Type B pancreatic cell (in vitro differentiated cells): ENCODE data around the gene TEX47. TPM values are rescaled to one million over a fixed set of nuclear protein-coding genes. Genes with fewer than 3 reads are reported as not detected.
A peak's percentile ranks its signal among the peaks of the same experiment; 100 is the strongest.

ENCODE experiments used
- DNase-seq: peaks from one replicate; pipeline ENCODE4 v3.0.0; 2021; ENCODE audit warnings: mixed read lengths; ENCODE audit not compliant: unreplicated experiment; ENCODE audit errors: extremely low spot score
- H3K27ac Mint-ChIP-seq: 2 replicates; pipeline ENCODE4 v1.8.0; 2021; ENCODE audit warnings: mild to moderate bottlenecking, mixed read lengths
- H3K27me3 Mint-ChIP-seq: 2 replicates; pipeline ENCODE4 v1.8.0; 2021; ENCODE audit warnings: mixed read lengths
- H3K36me3 Mint-ChIP-seq: 2 replicates; pipeline ENCODE4 v1.8.0; 2021; ENCODE audit warnings: mixed read lengths
- H3K4me1 Mint-ChIP-seq: one replicate; pipeline ENCODE4 v1.8.0; 2021; ENCODE audit warnings: mixed read lengths; ENCODE audit not compliant: unreplicated experiment
- H3K4me3 Mint-ChIP-seq: 2 replicates; pipeline ENCODE4 v1.8.0; 2021; ENCODE audit warnings: mild to moderate bottlenecking, mixed read lengths
- H3K9me3 Mint-ChIP-seq: 2 replicates; pipeline ENCODE4 v1.8.0; 2021; ENCODE audit warnings: mixed read lengths
- total RNA-seq: library from RNA; stranded (reverse); gene quantifications from 2 replicates; pipeline ENCODE4 v1.2.1, GENCODE V29; 2021; ENCODE audit warnings: low replicate concordance
- TF ChIP-seq, protein P1 (sequence below): fragments of 200-600 bp; sonication (generic); conservative IDR thresholded peaks from 2 replicates; pipeline ENCODE4 v1.5.0; 2021; ENCODE audit warnings: antibody characterized with exemption, mild to moderate bottlenecking

TEX47 gene
- total RNA-seq, 1 donor from 2014 or later: not detected

DNA sequence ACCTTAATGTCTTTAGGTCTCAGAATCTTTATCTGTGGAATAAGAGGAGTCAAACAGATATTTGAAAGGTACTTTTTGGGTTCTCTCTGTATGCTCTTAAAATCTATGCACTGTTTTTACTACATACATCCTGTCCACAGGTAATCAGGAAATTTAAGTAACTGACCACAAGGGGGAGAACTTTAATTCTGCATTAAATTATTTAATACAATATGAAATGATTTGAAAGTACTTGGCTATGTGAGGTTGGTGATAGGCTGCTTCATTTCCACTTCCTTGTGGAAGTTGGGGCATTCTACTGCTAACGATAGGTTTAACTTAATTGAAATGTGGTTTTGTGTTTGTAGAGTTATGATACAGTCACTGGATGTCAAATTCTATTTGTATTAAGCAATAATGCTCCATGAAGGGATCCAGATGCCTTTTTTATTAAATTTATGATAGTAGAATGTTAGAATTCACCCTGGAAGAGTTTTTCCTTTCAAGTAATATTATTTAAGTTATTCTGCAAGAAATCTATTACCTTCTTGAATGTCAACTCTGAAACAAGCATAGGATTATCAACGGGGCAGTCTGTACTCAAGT is 6.0 kb downstream of the TEX47 start:
- DNase-seq: no peak
- Mint-ChIP-seq H3K4me3 (no peak overlapping the region), H3K36me3 (no peaks in the 10 kb centered on the region), H3K9me3 (no peaks in the 10 kb centered on the region), H3K4me1 (no peaks in the 10 kb centered on the region), H3K27me3 (peaks cover 5% of the 10 kb centered on the region), H3K27ac (no peak overlapping the region)
- TF ChIP-seq, protein P1, sequence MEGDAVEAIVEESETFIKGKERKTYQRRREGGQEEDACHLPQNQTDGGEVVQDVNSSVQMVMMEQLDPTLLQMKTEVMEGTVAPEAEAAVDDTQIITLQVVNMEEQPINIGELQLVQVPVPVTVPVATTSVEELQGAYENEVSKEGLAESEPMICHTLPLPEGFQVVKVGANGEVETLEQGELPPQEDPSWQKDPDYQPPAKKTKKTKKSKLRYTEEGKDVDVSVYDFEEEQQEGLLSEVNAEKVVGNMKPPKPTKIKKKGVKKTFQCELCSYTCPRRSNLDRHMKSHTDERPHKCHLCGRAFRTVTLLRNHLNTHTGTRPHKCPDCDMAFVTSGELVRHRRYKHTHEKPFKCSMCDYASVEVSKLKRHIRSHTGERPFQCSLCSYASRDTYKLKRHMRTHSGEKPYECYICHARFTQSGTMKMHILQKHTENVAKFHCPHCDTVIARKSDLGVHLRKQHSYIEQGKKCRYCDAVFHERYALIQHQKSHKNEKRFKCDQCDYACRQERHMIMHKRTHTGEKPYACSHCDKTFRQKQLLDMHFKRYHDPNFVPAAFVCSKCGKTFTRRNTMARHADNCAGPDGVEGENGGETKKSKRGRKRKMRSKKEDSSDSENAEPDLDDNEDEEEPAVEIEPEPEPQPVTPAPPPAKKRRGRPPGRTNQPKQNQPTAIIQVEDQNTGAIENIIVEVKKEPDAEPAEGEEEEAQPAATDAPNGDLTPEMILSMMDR: peak; percentile 78

DNA sequence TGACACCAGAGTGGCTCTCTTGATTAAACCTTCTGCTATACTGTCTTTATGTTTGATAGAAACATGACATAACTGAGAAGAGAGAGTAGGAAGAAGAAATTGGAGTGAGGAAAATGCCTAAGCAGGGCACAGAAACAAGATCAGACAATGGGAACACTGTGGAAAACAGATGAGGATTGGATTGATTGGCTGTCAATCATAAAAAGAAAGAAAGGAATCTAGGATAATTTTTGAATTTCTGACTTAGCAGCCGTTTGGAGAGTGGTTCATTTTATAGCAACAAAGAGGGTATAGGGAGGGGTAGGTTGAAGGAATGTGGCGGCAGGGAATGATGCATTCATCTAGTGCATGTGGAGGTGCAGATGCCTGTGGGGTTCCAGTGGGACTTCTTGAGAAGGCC is 7.8 kb downstream of the TEX47 start:
- Mint-ChIP-seq H3K9me3 (no peaks in the 10 kb centered on the region), H3K27me3 (peaks cover 5% of the 10 kb centered on the region), H3K27ac (no peak overlapping the region), H3K36me3 (no peaks in the 10 kb centered on the region), H3K4me3 (no peak overlapping the region), H3K4me1 (no peaks in the 10 kb centered on the region)
- TF ChIP-seq, protein P1: no peak
- no peak for DNase-seq

DNA sequence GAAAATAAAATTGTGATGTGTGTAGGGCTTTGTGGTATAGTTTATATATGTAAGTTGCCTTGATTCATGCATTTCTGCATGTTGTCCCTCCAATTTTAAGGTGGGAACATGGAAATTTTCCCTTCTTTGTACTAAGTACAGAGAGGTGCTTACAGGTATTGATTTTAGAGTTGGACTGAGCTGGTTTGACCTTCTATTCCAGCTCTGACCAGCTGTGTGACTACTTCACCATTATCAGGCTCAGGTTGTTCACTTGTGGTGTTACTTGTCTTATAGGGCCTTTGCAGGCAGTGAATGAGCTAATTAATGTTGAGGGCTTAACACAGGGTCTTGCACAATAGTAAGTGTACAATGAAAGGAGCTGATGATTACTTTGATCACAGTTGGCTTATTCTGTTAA is 19.7 kb downstream of the TEX47 start:
- Mint-ChIP-seq H3K27me3 (no peaks in the 10 kb centered on the region), H3K9me3 (no peaks in the 10 kb centered on the region), H3K4me3 (no peak overlapping the region), H3K36me3 (no peaks in the 10 kb centered on the region), H3K27ac (no peak overlapping the region), H3K4me1 (no peaks in the 10 kb centered on the region)
- DNase-seq: no peak
- TF ChIP-seq, protein P1: no peak

DNA sequence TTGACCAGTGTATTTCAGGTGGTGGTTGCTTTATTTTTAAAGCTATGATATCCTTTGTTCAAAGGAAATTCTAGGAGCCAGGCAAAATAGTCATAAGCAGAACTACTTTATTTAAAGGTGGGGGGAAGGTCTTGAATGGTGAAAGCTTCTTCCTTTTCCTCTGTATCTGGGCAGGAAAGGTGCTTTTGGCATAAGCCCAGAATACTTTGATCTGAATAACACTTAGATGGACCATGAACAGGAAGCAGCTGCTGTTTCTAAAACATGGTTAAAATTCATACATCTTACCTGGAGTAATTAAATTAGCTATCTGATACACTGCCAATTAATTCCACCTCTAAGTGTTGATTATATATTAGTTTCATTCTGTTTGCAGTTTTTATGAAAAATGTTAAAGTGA is 22.8 kb downstream of the TEX47 start:
- Mint-ChIP-seq H3K9me3 (no peaks in the 10 kb centered on the region), H3K4me1 (no peaks in the 10 kb centered on the region), H3K36me3 (no peaks in the 10 kb centered on the region), H3K27me3 (peaks cover 1% of the 10 kb centered on the region), H3K4me3 (no peak overlapping the region), H3K27ac (no peak overlapping the region)
- DNase-seq: no peak
- TF ChIP-seq, protein P1: no peak

DNA sequence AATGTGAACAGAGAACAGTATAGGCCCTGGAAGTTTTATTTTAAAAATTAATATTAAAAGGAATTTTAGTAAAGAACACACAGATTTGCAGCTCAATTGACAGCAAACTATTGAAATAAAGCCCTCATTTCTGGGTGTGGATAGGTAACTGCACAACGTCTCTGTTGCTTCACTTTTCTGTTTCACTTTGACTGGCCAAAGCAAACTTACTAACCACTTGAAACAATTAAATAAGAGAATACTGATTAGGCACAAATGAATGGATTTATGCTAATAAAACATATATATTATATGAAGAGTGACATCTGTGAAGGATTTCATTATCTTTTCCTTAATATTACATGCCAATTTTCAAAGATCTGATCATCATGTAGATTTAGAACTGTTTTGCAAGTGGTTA is 24.1 kb downstream of the TEX47 start:
- Mint-ChIP-seq H3K4me3 (no peak overlapping the region), H3K4me1 (no peaks in the 10 kb centered on the region), H3K36me3 (no peaks in the 10 kb centered on the region), H3K27me3 (peaks cover 11% of the 10 kb centered on the region), H3K27ac (no peak overlapping the region), H3K9me3 (no peaks in the 10 kb centered on the region)
- DNase-seq: no peak
- TF ChIP-seq, protein P1: no peak

DNA sequence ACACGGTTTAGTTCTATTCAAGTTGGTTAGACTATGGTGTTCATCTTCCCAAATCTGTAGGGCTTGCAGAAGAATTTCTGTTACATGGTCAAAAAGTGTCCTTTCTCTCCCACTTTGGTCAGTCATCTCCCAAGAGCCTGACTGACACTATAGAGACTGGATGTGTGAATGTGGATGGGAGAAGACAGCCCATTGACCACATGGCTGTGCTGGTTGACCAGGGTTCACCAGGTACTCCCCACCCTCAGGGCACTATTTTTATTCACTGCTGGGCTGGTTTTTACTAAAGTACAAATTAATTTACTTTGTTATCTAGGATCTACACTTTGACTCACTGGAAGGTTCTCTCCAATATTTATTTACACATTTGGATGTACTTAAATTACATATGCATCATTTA is 33.8 kb downstream of the TEX47 start:
- TF ChIP-seq, protein P1: no peak
- no peak overlapping the region for H3K4me3 Mint-ChIP-seq
- H3K36me3 Mint-ChIP-seq: no peaks in the 10 kb centered on the region
- H3K4me1 Mint-ChIP-seq: no peaks in the 10 kb centered on the region
- DNase-seq: no peak
- H3K27me3 Mint-ChIP-seq: peaks cover 69% of the 10 kb centered on the region
- H3K9me3 Mint-ChIP-seq: no peaks in the 10 kb centered on the region
- H3K27ac Mint-ChIP-seq: no peak overlapping the region
